ENCODE measurements around the gene PLEKHH1. TPM values are rescaled to one million over a fixed set of nuclear protein-coding genes. Genes with fewer than 3 reads are reported as not detected.

Gene PLEKHH1
- total RNA-seq, 1 donor from 2014 or later: 0.20 TPM

DNA sequence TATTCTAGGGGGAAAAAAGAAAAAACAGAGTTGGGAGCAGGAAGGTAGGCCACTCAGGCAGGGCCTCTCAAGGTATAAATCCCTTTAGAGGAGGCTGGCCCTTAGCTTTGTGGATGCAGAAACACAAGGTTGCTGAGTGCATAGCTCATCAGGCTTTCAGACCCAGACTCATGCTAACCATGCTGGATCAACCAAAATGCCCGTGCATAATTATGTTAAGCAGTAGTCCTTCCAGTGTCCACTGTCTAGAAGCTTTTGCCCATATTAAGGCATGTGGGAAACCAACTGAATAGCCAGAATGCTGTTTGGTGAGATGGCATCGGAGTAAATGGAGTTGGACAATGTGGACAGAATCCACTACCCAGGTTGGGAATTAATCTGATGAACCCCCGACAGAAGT, 105.6 kb downstream of the PLEKHH1 start:
- intact Hi-C loops (cut with micrococcal nuclease): no loop called here
- no peak for DNase-seq
- TF ChIP-seq, protein P1, sequence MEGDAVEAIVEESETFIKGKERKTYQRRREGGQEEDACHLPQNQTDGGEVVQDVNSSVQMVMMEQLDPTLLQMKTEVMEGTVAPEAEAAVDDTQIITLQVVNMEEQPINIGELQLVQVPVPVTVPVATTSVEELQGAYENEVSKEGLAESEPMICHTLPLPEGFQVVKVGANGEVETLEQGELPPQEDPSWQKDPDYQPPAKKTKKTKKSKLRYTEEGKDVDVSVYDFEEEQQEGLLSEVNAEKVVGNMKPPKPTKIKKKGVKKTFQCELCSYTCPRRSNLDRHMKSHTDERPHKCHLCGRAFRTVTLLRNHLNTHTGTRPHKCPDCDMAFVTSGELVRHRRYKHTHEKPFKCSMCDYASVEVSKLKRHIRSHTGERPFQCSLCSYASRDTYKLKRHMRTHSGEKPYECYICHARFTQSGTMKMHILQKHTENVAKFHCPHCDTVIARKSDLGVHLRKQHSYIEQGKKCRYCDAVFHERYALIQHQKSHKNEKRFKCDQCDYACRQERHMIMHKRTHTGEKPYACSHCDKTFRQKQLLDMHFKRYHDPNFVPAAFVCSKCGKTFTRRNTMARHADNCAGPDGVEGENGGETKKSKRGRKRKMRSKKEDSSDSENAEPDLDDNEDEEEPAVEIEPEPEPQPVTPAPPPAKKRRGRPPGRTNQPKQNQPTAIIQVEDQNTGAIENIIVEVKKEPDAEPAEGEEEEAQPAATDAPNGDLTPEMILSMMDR (IDR thresholded peaks at IDR 0.05): no peak
- Mint-ChIP-seq H3K36me3 (ENCODE audit: low read depth) (peaks cover 2% of the 10 kb centered on the region), H3K9me3 (no peaks in the 10 kb centered on the region), H3K4me3 (no peak overlapping the region), H3K4me1 (no peaks in the 10 kb centered on the region), H3K27me3 (no peaks in the 10 kb centered on the region), H3K27ac (no peak overlapping the region)
- POLR2A ChIA-PET: no interaction called here
- no peak for ATAC-seq (ENCODE audit: low read depth)
- CTCF ChIA-PET: no interaction called here

Other genes starting within 250 kb of the PLEKHH1 start
- gene ATP6V1D, start 173.5 kb upstream of the PLEKHH1 start, total RNA-seq: 27.8 and 29.4 TPM in 2 replicates
- 84.4 and 96.7 TPM in 2 replicates for gene EIF2S1, start 173.0 kb upstream of the PLEKHH1 start, total RNA-seq
- not detected in 2 replicates for gene PLEK2, start 121.1 kb upstream of the PLEKHH1 start, total RNA-seq
- 3.3 and 3.7 TPM in 2 replicates for gene TMEM229B, start 44.6 kb upstream of the PLEKHH1 start, total RNA-seq
- gene PIGH, start 67.0 kb downstream of the PLEKHH1 start, total RNA-seq: 21.9 and 26.4 TPM in 2 replicates
- 0.40 and 0.46 TPM in 2 replicates for gene ARG2, start 86.6 kb downstream of the PLEKHH1 start, total RNA-seq
- 76.3 and 78.9 TPM in 2 replicates for gene VTI1B, start 141.3 kb downstream of the PLEKHH1 start, total RNA-seq
- gene RDH11, start 162.5 kb downstream of the PLEKHH1 start, total RNA-seq: 33.0 and 34.7 TPM in 2 replicates
- not detected in 2 replicates for gene RDH12, start 168.6 kb downstream of the PLEKHH1 start, total RNA-seq